Activated naive CD4-positive, alpha-beta T cell treated with anti-CD3 and anti-CD28 coated beads, Interleukin-2, amount 50 U/mL, for 24 hours (primary cell): ENCODE measurements around the gene MTMR3.
"Not testable (repeated sequence)": the region's sequence is repeated elsewhere in the genome, so short reads cannot be mapped to it uniquely, and the experiment has no call there.

Experiments
- H3K27ac Mint-ChIP-seq: one replicate; pipeline ENCODE4 v1.8.0; 2021; ENCODE audit warnings: mild to moderate bottlenecking, mixed read lengths
- H3K27me3 Mint-ChIP-seq: one replicate; pipeline ENCODE4 v1.8.0; 2021; ENCODE audit warnings: mixed read lengths
- H3K36me3 Mint-ChIP-seq: one replicate; pipeline ENCODE4 v1.8.0; 2021; ENCODE audit warnings: mixed read lengths
- H3K4me1 Mint-ChIP-seq: one replicate; pipeline ENCODE4 v1.8.0; 2021; ENCODE audit warnings: mixed read lengths
- H3K4me3 Mint-ChIP-seq: one replicate; pipeline ENCODE4 v1.8.0; 2021; ENCODE audit warnings: mild to moderate bottlenecking, mixed read lengths
- H3K9me3 Mint-ChIP-seq: one replicate; pipeline ENCODE4 v1.8.0; 2021; ENCODE audit warnings: mixed read lengths

The MTMR3 gene

GRCh38 chr22:29954203-29954855 lies 71.4 kb downstream of the MTMR3 start:
- Mint-ChIP-seq H3K9me3 (no peaks in the 10 kb centered on the region), H3K4me3 (no peak overlapping the region), H3K36me3 (peaks cover 9% of the 10 kb centered on the region), H3K4me1 (peaks cover 63% of the 10 kb centered on the region), H3K27ac (no peak overlapping the region), H3K27me3 (no peaks in the 10 kb centered on the region)

- no peak overlapping the region for H3K27ac Mint-ChIP-seq
- H3K27me3 Mint-ChIP-seq = no peaks in the 10 kb centered on the region
- no peak overlapping the region for H3K4me3 Mint-ChIP-seq
- peaks cover 9% of the 10 kb centered on the region for H3K36me3 Mint-ChIP-seq
- H3K9me3 Mint-ChIP-seq = no peaks in the 10 kb centered on the region
- H3K4me1 Mint-ChIP-seq = peaks cover 47% of the 10 kb centered on the region
Measured at GRCh38 chr22:29956680-29957079, 73.7 kb downstream of the MTMR3 start.

GRCh38 chr22:29958170-29958569 lies 75.2 kb downstream of the MTMR3 start:
- no peaks in the 10 kb centered on the region for H3K9me3 Mint-ChIP-seq
- no peaks in the 10 kb centered on the region for H3K27me3 Mint-ChIP-seq
- no peak overlapping the region for H3K4me3 Mint-ChIP-seq
- peaks cover 9% of the 10 kb centered on the region for H3K36me3 Mint-ChIP-seq
- no peak overlapping the region for H3K27ac Mint-ChIP-seq
- peaks cover 34% of the 10 kb centered on the region for H3K4me1 Mint-ChIP-seq

- peaks cover 10% of the 10 kb centered on the region for H3K36me3 Mint-ChIP-seq
- no peaks in the 10 kb centered on the region for H3K9me3 Mint-ChIP-seq
- no peaks in the 10 kb centered on the region for H3K27me3 Mint-ChIP-seq
- H3K4me1 Mint-ChIP-seq = peaks cover 42% of the 10 kb centered on the region
- no peak overlapping the region for H3K4me3 Mint-ChIP-seq
- peak overlapping the region; percentile 36 for H3K27ac Mint-ChIP-seq
Measured at GRCh38 chr22:29964776-29965175, 81.8 kb downstream of the MTMR3 start.

- Mint-ChIP-seq H3K4me1 (peaks cover 40% of the 10 kb centered on the region), H3K27me3 (no peaks in the 10 kb centered on the region), H3K27ac (no peak overlapping the region), H3K4me3 (no peak overlapping the region), H3K9me3 (no peaks in the 10 kb centered on the region), H3K36me3 (peaks cover 11% of the 10 kb centered on the region)
Measured at GRCh38 chr22:29967461-29967860, 84.5 kb downstream of the MTMR3 start.

GRCh38 chr22:29971607-29972006 lies 88.6 kb downstream of the MTMR3 start:
- Mint-ChIP-seq H3K9me3 (no peaks in the 10 kb centered on the region), H3K27ac (no peak overlapping the region), H3K4me1 (peaks cover 18% of the 10 kb centered on the region), H3K27me3 (no peaks in the 10 kb centered on the region), H3K4me3 (no peak overlapping the region), H3K36me3 (peaks cover 12% of the 10 kb centered on the region)

- Mint-ChIP-seq H3K9me3 (no peaks in the 10 kb centered on the region), H3K27me3 (no peaks in the 10 kb centered on the region), H3K4me3 (no peak overlapping the region), H3K27ac (no peak overlapping the region), H3K36me3 (peaks cover 12% of the 10 kb centered on the region), H3K4me1 (peaks cover 14% of the 10 kb centered on the region)
Measured at GRCh38 chr22:29972121-29972520, 89.1 kb downstream of the MTMR3 start.

- H3K27me3 Mint-ChIP-seq = no peaks in the 10 kb centered on the region
- H3K4me3 Mint-ChIP-seq = no peak overlapping the region
- H3K4me1 Mint-ChIP-seq = peaks cover 8% of the 10 kb centered on the region
- H3K9me3 Mint-ChIP-seq = no peaks in the 10 kb centered on the region
- H3K27ac Mint-ChIP-seq = no peak overlapping the region
- H3K36me3 Mint-ChIP-seq = peaks cover 7% of the 10 kb centered on the region
Measured at GRCh38 chr22:29973269-29973668, 90.3 kb downstream of the MTMR3 start.

GRCh38 chr22:29973680-29974079 lies 90.7 kb downstream of the MTMR3 start:
- not testable (repeated sequence) for H3K9me3 Mint-ChIP-seq, H3K27me3 Mint-ChIP-seq, H3K4me3 Mint-ChIP-seq, H3K36me3 Mint-ChIP-seq, H3K27ac Mint-ChIP-seq, H3K4me1 Mint-ChIP-seq

GRCh38 chr22:29975494-29975893 lies 92.5 kb downstream of the MTMR3 start:
- H3K36me3 Mint-ChIP-seq = peaks cover 7% of the 10 kb centered on the region
- H3K4me3 Mint-ChIP-seq = no peak overlapping the region
- H3K9me3 Mint-ChIP-seq = no peaks in the 10 kb centered on the region
- H3K27ac Mint-ChIP-seq = no peak overlapping the region
- H3K27me3 Mint-ChIP-seq = no peaks in the 10 kb centered on the region
- H3K4me1 Mint-ChIP-seq = no peaks in the 10 kb centered on the region

- no peaks in the 10 kb centered on the region for H3K4me1 Mint-ChIP-seq
- no peaks in the 10 kb centered on the region for H3K9me3 Mint-ChIP-seq
- no peak overlapping the region for H3K27ac Mint-ChIP-seq
- no peaks in the 10 kb centered on the region for H3K27me3 Mint-ChIP-seq
- H3K4me3 Mint-ChIP-seq = no peak overlapping the region
- peaks cover 6% of the 10 kb centered on the region for H3K36me3 Mint-ChIP-seq
Measured at GRCh38 chr22:29977107-29977506, 94.1 kb downstream of the MTMR3 start.

- Mint-ChIP-seq H3K27me3 (no peaks in the 10 kb centered on the region), H3K36me3 (peaks cover 2% of the 10 kb centered on the region), H3K27ac (no peak overlapping the region), H3K9me3 (no peaks in the 10 kb centered on the region), H3K4me3 (no peak overlapping the region), H3K4me1 (no peaks in the 10 kb centered on the region)
Measured at GRCh38 chr22:29979777-29980321, 96.9 kb downstream of the MTMR3 start.

GRCh38 chr22:29983296-29983917 lies 100.4 kb downstream of the MTMR3 start:
- no peaks in the 10 kb centered on the region for H3K27me3 Mint-ChIP-seq

GRCh38 chr22:29985912-29986311 lies 102.9 kb downstream of the MTMR3 start:
- H3K4me3 Mint-ChIP-seq = no peak overlapping the region
- no peaks in the 10 kb centered on the region for H3K9me3 Mint-ChIP-seq
- H3K27ac Mint-ChIP-seq = no peak overlapping the region
- H3K27me3 Mint-ChIP-seq = no peaks in the 10 kb centered on the region
- H3K4me1 Mint-ChIP-seq = no peaks in the 10 kb centered on the region
- H3K36me3 Mint-ChIP-seq = peaks cover 2% of the 10 kb centered on the region

More at GRCh38 chr22:29983296-29983917, 100.4 kb downstream of the MTMR3 start:
- no peaks in the 10 kb centered on the region for H3K9me3 Mint-ChIP-seq
- H3K27ac Mint-ChIP-seq = no peak overlapping the region
- no peaks in the 10 kb centered on the region for H3K4me1 Mint-ChIP-seq
- H3K4me3 Mint-ChIP-seq = no peak overlapping the region
- H3K36me3 Mint-ChIP-seq = peaks cover 2% of the 10 kb centered on the region

GRCh38 chr22:29987137-29987536 lies 104.2 kb downstream of the MTMR3 start:
- peaks cover 2% of the 10 kb centered on the region for H3K36me3 Mint-ChIP-seq
- H3K4me3 Mint-ChIP-seq = no peak overlapping the region
- no peaks in the 10 kb centered on the region for H3K27me3 Mint-ChIP-seq
- H3K9me3 Mint-ChIP-seq = no peaks in the 10 kb centered on the region
- no peaks in the 10 kb centered on the region for H3K4me1 Mint-ChIP-seq
- H3K27ac Mint-ChIP-seq = no peak overlapping the region

- no peak overlapping the region for H3K27ac Mint-ChIP-seq
- H3K36me3 Mint-ChIP-seq = peaks cover 4% of the 10 kb centered on the region
- H3K27me3 Mint-ChIP-seq = no peaks in the 10 kb centered on the region
- no peak overlapping the region for H3K4me3 Mint-ChIP-seq
- no peaks in the 10 kb centered on the region for H3K9me3 Mint-ChIP-seq
- peaks cover 2% of the 10 kb centered on the region for H3K4me1 Mint-ChIP-seq
Measured at GRCh38 chr22:29988719-29989118, 105.7 kb downstream of the MTMR3 start.
